ENCODE results near the gene BCKDK. TPM values are rescaled to one million over a fixed set of nuclear protein-coding genes. Genes with fewer than 3 reads are reported as not detected.
"Not testable (repeated sequence)": the region's sequence is repeated elsewhere in the genome, so short reads cannot be mapped to it uniquely, and the experiment has no call there.

BCKDK gene
- total RNA-seq, 2 experiments from 2014 or later = 4.3 to 5.8 TPM

- Mint-ChIP-seq H3K27ac (no peak overlapping the region), H3K4me3 (no peak overlapping the region), H3K27me3 (no peaks in the 10 kb centered on the region), H3K9me3 (no peaks in the 10 kb centered on the region), H3K36me3 (ENCODE audit: low read depth) (peaks cover 3% of the 10 kb centered on the region), H3K4me1 (ENCODE audit: low read depth) (peaks cover 9% of the 10 kb centered on the region)
- TF ChIP-seq CTCF (IDR thresholded peaks at IDR 0.05) = no peak
- Histone ChIP-seq H3K27me3 (ENCODE audit: control insufficient read depth in 1 of 2, insufficient read depth in 2 of 2, low read length in 2 of 2) (no peaks in the 10 kb centered on the region), H3K27ac (ENCODE audit: low read depth in 1 of 2, low read length in 2 of 2) (no peak overlapping the region), H3K36me3 (ENCODE audit: insufficient read depth, low read length) (no peaks in the 10 kb centered on the region), H3K9me3 (ENCODE audit: control insufficient read depth in 1 of 2, insufficient read depth in 1 of 2, low read length in 2 of 2) (no peaks in the 10 kb centered on the region), H3K4me1 (ENCODE audit: insufficient read depth, low read length) (peaks cover 10% of the 10 kb centered on the region), H3K4me3 (ENCODE audit: low read length) (no peak overlapping the region)
- DNase-seq (no peak), ATAC-seq (ENCODE audit: poor library complexity) (no peak)
- ChIA-PET POLR2A (interaction anchor here (1.0 to 1.7 kb wide), 2 partner anchors 17 to 42 kb away, joined by 3 to 4 read pairs; partner anchors contain the start of gene KAT8), CTCF (interaction anchor here (1.0 kb wide), 1 partner anchor 42 kb away, joined by 4 read pairs; no protein-coding TSS in a partner anchor)
- intact Hi-C loops (cut with DNase I, micrococcal nuclease) = no loop called here
Observed at GRCh38 chr16:31099860-31100638, 8.1 kb upstream of the BCKDK start.

GRCh38 chr16:31100876-31101641 lies 7.1 kb upstream of the BCKDK start:
- H3K36me3 Mint-ChIP-seq (ENCODE audit: low read depth); H3K27ac ChIP-seq (ENCODE audit: low read depth in 1 of 2, low read length in 2 of 2); H3K36me3 ChIP-seq (ENCODE audit: insufficient read depth, low read length); H3K4me1 Mint-ChIP-seq (ENCODE audit: low read depth); ATAC-seq (ENCODE audit: poor library complexity); DNase-seq; intact Hi-C loops (cut with DNase I, micrococcal nuclease); H3K4me3 ChIP-seq (ENCODE audit: low read length); H3K4me1 ChIP-seq (ENCODE audit: insufficient read depth, low read length); H3K27ac Mint-ChIP-seq; H3K27me3 ChIP-seq (ENCODE audit: control insufficient read depth in 1 of 2, insufficient read depth in 2 of 2, low read length in 2 of 2); H3K27me3 Mint-ChIP-seq; H3K9me3 ChIP-seq (ENCODE audit: control insufficient read depth in 1 of 2, insufficient read depth in 1 of 2, low read length in 2 of 2); H3K4me3 Mint-ChIP-seq; H3K9me3 Mint-ChIP-seq: not testable (repeated sequence)
- ChIA-PET POLR2A (interaction anchor here (0.9 to 1.7 kb wide), 4 partner anchors 16 to 204 kb away, joined by 3 to 4 read pairs (median 4); partner anchors contain the start of genes FUS and KAT8), CTCF (interaction anchor here (1.0 kb wide), 1 partner anchor 41 kb away, joined by 4 read pairs; no protein-coding TSS in a partner anchor)

GRCh38 chr16:31105677-31106213 lies 2.4 kb upstream of the BCKDK start:
- Mint-ChIP-seq H3K27me3 (no peaks in the 10 kb centered on the region), H3K36me3 (ENCODE audit: low read depth) (peaks cover 13% of the 10 kb centered on the region), H3K9me3 (no peaks in the 10 kb centered on the region), H3K27ac (no peak overlapping the region), H3K4me1 (ENCODE audit: low read depth) (peaks cover 13% of the 10 kb centered on the region), H3K4me3 (peak overlapping the region; percentile 48)
- intact Hi-C loops (cut with DNase I, micrococcal nuclease) = loop anchor here in 1 of 2 experiments (5.0 kb wide), 1 partner anchor 37 kb away; no protein-coding TSS in a partner anchor
- H3K4me1 ChIP-seq (ENCODE audit: insufficient read depth, low read length) = peaks cover 25% of the 10 kb centered on the region
- CTCF ChIA-PET = no interaction called here
- H3K27me3 ChIP-seq (ENCODE audit: control insufficient read depth in 1 of 2, insufficient read depth in 2 of 2, low read length in 2 of 2) = no peaks in the 10 kb centered on the region
- H3K27ac ChIP-seq (ENCODE audit: low read depth in 1 of 2, low read length in 2 of 2) = no peak overlapping the region
- peak; percentile 87 for ATAC-seq (ENCODE audit: poor library complexity)
- POLR2A ChIA-PET = no interaction called here
- no peak overlapping the region for H3K4me3 ChIP-seq (ENCODE audit: low read length)
- no peaks in the 10 kb centered on the region for H3K9me3 ChIP-seq (ENCODE audit: control insufficient read depth in 1 of 2, insufficient read depth in 1 of 2, low read length in 2 of 2)
- TF ChIP-seq CTCF (IDR thresholded peaks at IDR 0.05) = peak; percentile 77
- DNase-seq = peak; percentile 50 to 84 (median 70)
- peaks cover 3% of the 10 kb centered on the region for H3K36me3 ChIP-seq (ENCODE audit: insufficient read depth, low read length)

All from CD4-positive, alpha-beta T cell (primary cell).